ENCODE results near the gene TXNDC2.

- TF ChIP-seq CTCF (IDR thresholded peaks at IDR 0.05) (no peak), EP300 (IDR thresholded peaks at IDR 0.05) (no peak), POLR2A (IDR thresholded peaks at IDR 0.05; ENCODE audit: low read depth) (no peak)
Measured at GRCh38 chr18:9902832-9903231, 17.1 kb downstream of the TXNDC2 start.

Measured in esophagus muscularis mucosa (tissue), 4 donors.